GM21447 (cell line): ENCODE results near the gene SRSF7.
A peak's percentile ranks its signal among the peaks of the same experiment; 100 is the strongest.
"Not testable (repeated sequence)": the region's sequence is repeated elsewhere in the genome, so short reads cannot be mapped to it uniquely, and the experiment has no call there.

Source experiments
- ATAC-seq: cut with Tn5 transposase; IDR thresholded peaks from one replicate; pipeline ENCODE4 v1.9.1; 2021; ENCODE audit not compliant: unreplicated experiment

Gene SRSF7

GRCh38 chr2:38733300-38733971, 17.7 kb downstream of the SRSF7 start:
- ATAC-seq, result no peak

GRCh38 chr2:38731684-38732221, 19.4 kb downstream of the SRSF7 start:
- no peak for ATAC-seq

GRCh38 chr2:38731090-38731489, 20.1 kb downstream of the SRSF7 start:
- no peak for ATAC-seq

- no peak for ATAC-seq
Measured at GRCh38 chr2:38728694-38729093, 22.5 kb downstream of the SRSF7 start.

- no peak for ATAC-seq
Measured at GRCh38 chr2:38727661-38728060, 23.5 kb downstream of the SRSF7 start.

- peak; percentile 58 for ATAC-seq
Measured at GRCh38 chr2:38723173-38723572, 28.0 kb downstream of the SRSF7 start.

GRCh38 chr2:38722271-38723061, 28.7 kb downstream of the SRSF7 start:
- ATAC-seq, result peak; percentile 54

- no peak for ATAC-seq
Measured at GRCh38 chr2:38720613-38721241, 30.4 kb downstream of the SRSF7 start.

GRCh38 chr2:38719706-38720105, 31.5 kb downstream of the SRSF7 start:
- no peak for ATAC-seq

- ATAC-seq, result no peak
Measured at GRCh38 chr2:38718601-38719000, 32.6 kb downstream of the SRSF7 start.

- no peak for ATAC-seq
Measured at GRCh38 chr2:38716185-38716584, 35.0 kb downstream of the SRSF7 start.

- not testable (repeated sequence) for ATAC-seq
Measured at GRCh38 chr2:38714941-38715340, 36.2 kb downstream of the SRSF7 start.

- no peak for ATAC-seq
Measured at GRCh38 chr2:38713338-38713737, 37.8 kb downstream of the SRSF7 start.

- no peak for ATAC-seq
Measured at GRCh38 chr2:38712871-38713270, 38.3 kb downstream of the SRSF7 start.

- no peak for ATAC-seq
Measured at GRCh38 chr2:38712413-38712812, 38.7 kb downstream of the SRSF7 start.

GRCh38 chr2:38711558-38711957, 39.6 kb downstream of the SRSF7 start:
- ATAC-seq, result no peak

- ATAC-seq, result no peak
Measured at GRCh38 chr2:38709567-38710194, 41.5 kb downstream of the SRSF7 start.

- ATAC-seq, result no peak
Measured at GRCh38 chr2:38708900-38709566, 42.1 kb downstream of the SRSF7 start.

- ATAC-seq, result not testable (repeated sequence)
Measured at GRCh38 chr2:38708491-38708890, 42.7 kb downstream of the SRSF7 start.

- ATAC-seq, result no peak
Measured at GRCh38 chr2:38706846-38707345, 44.3 kb downstream of the SRSF7 start.

- no peak for ATAC-seq
Measured at GRCh38 chr2:38704664-38705063, 46.5 kb downstream of the SRSF7 start.
